Measurements from ENCODE around the gene VPS8. TPM values are rescaled to one million over a fixed set of nuclear protein-coding genes. Genes with fewer than 3 reads are reported as not detected.

VPS8 gene
- total and polyA plus RNA-seq, 2 experiments from 2014 or later, result 41.2 to 47.1 TPM

DNA sequence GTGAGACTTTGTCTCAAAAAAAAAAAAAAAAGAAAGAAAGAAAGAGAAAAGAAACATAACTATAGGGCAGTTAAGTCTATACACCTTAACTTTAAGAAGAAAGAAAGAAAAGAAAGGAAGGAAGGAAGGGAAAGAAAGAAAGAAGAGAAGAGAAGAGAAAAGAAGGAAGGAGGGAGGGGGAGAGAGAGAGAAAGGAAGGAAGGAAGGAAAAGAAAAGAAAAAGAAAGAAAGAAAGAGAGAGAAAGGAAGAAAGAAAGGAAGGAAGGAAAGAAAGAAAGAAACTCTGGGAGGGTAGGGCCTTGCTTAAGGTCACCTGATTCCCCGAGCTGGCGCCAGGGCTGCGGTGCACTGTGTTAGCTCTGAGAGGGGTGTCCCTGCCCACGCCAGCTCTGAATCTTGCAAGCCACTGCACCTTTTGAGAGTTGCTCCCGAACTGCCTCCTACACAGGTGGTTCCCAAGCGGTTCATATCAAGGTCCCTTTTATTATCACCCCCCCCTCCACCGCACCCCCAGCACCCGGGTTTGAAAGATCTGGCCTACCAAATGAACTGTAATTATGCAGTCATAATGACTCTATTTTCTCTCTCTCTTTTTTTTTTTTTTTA, 39.2 kb upstream of the VPS8 start:
- H3K27ac ChIP-seq, result peak overlapping the region; percentile 93

DNA sequence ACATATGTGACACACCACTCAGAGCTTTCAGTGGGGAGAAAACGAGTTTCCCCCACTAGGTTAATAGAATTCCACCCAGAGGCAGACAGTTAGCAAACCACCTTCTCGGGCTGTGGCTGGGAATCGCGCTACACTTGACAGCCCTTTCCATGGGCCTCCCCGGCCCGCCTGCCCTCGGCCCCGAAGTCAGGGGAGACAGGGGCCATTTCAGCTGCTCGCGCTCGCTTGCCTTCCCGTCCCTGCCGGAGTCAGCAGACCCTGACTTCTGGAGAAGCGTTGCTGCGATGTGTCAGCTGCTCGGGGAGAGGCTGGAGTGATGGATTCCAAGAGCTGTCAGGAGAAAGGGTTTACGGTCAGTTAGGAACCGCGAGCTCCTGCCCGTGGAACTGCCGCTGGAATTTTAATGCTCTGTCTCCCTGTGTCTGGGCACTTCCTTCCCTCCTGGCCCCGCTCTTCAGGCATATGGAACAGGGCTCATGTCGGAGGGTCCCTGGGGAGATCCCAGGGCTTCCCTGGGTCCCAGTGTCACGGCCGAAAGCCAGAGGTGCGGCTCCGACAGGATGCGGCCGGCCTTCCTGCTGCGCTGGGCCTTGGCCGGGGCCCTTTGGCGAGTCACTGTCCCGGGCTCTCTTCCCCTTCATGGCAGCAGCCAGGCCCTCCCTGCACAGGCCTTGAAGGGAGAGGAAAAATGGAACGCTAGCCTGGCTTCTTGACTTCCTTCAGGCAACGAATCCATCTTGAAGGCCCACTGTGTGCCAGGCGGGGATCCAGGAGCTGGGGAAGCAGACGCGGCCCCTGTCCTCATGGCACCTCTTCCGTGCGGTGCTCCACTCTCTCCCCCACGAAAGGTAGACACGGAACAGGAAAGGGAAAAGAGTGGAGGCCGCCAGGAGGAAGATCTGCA, 38.4 kb upstream of the VPS8 start:
- no peak overlapping the region for H3K4me3 ChIP-seq

More for the DNA sequence above, 39.2 kb upstream of the VPS8 start:
- H3K4me3 ChIP-seq, result no peak overlapping the region
- H3K27me3 ChIP-seq, result no peaks in the 10 kb centered on the region
- H3K36me3 ChIP-seq, result no peaks in the 10 kb centered on the region
- H3K9me3 ChIP-seq (ENCODE audit: low read depth), result no peaks in the 10 kb centered on the region
- peaks cover 35% of the 10 kb centered on the region for H3K4me1 ChIP-seq (ENCODE audit: low read depth)
- no peak for DNase-seq (ENCODE audit: low read depth in 1 of 2, low spot score in 1 of 2)
- TF ChIP-seq CTCF (IDR thresholded peaks at IDR 0.05; ENCODE audit: low read depth, low read length), result no peak

GRCh38 chr3:184776916-184777315, 35.0 kb upstream of the VPS8 start:
- no peak for DNase-seq (ENCODE audit: low read depth in 1 of 2, low spot score in 1 of 2)
- Histone ChIP-seq H3K4me3 (no peak overlapping the region), H3K36me3 (no peaks in the 10 kb centered on the region), H3K27ac (no peak overlapping the region), H3K27me3 (no peaks in the 10 kb centered on the region), H3K9me3 (ENCODE audit: low read depth) (no peaks in the 10 kb centered on the region), H3K4me1 (ENCODE audit: low read depth) (peaks cover 23% of the 10 kb centered on the region)
- TF ChIP-seq CTCF (IDR thresholded peaks at IDR 0.05; ENCODE audit: low read depth, low read length), result no peak

More for the DNA sequence above, 38.4 kb upstream of the VPS8 start:
- DNase-seq (ENCODE audit: low read depth in 1 of 2, low spot score in 1 of 2), result peak; percentile 26 to 81
- H3K27me3 ChIP-seq, result no peaks in the 10 kb centered on the region
- no peaks in the 10 kb centered on the region for H3K36me3 ChIP-seq
- no peak for TF ChIP-seq CTCF (IDR thresholded peaks at IDR 0.05; ENCODE audit: low read depth, low read length)
- peaks cover 37% of the 10 kb centered on the region for H3K4me1 ChIP-seq (ENCODE audit: low read depth)
- no peaks in the 10 kb centered on the region for H3K9me3 ChIP-seq (ENCODE audit: low read depth)
- H3K27ac ChIP-seq, result peak overlapping the region; percentile 93

DNA sequence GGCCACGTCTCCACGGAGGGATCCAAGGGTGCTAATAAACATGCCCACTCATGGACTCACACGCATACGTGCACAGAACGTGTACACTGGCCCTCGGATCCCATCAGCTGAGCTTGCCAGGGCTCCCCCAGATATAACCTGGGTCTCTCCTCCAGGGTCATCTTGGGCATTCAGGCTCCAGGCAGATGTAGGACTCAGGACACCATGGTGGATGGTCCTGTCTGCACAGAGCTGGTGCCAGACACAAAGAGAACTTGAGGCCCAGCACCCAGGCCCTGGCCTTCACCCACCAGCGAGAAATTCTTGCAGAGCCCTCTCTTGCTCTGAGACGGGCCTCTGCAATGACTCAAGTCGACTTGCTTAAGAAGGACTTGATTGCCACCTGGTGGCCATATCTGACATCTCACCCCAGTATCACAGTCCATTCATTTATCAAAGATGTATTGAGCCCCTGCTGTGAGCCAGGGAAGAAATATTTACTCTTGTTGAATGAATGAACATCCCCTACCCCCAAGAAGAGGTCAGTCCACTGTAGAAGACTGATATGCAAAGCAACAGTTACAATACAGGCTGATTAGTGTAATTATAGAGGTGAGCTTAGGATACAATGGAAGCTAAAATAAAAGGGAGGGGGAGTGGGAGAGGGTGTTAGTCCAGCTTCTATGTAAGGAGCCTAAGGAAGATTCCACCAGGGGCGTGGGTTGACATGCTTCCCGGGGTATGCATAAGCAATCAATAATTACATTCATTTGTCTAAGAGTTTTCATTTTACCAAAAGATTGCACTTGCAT, 34.2 kb upstream of the VPS8 start:
- Histone ChIP-seq H3K27me3 (no peaks in the 10 kb centered on the region), H3K27ac (no peak overlapping the region), H3K9me3 (ENCODE audit: low read depth) (no peaks in the 10 kb centered on the region), H3K4me3 (no peak overlapping the region), H3K4me1 (ENCODE audit: low read depth) (peaks cover 23% of the 10 kb centered on the region), H3K36me3 (no peaks in the 10 kb centered on the region)
- DNase-seq (ENCODE audit: low read depth in 1 of 2, low spot score in 1 of 2), result peak; percentile 92 to 97
- peak; percentile 68 for TF ChIP-seq CTCF (IDR thresholded peaks at IDR 0.05; ENCODE audit: low read depth, low read length)
